Mammary epithelial cell (primary cell): Measurements from ENCODE around the gene CCS.

Experiments
- CTCF ChIP-seq, 2 donors: IDR thresholded peaks in 1 of 2; conservative IDR thresholded peaks in 1 of 2; 2 replicates each; pipeline ENCODE4 v1.5.1; 2011 to 2012; ENCODE audit warnings: inconsistent platforms in 2 of 2, low read length in 2 of 2, mild to moderate bottlenecking in 2 of 2, control low read depth in 1 of 2, low read depth in 1 of 2; ENCODE audit not compliant: insufficient read depth in 1 of 2; ENCODE audit errors: extremely low read depth in 1 of 2
- EZH2 ChIP-seq: IDR thresholded peaks from 2 replicates; pipeline ENCODE4 v1.6.1; 2012; ENCODE audit warnings: low read length, inconsistent platforms, borderline replicate concordance

DNA sequence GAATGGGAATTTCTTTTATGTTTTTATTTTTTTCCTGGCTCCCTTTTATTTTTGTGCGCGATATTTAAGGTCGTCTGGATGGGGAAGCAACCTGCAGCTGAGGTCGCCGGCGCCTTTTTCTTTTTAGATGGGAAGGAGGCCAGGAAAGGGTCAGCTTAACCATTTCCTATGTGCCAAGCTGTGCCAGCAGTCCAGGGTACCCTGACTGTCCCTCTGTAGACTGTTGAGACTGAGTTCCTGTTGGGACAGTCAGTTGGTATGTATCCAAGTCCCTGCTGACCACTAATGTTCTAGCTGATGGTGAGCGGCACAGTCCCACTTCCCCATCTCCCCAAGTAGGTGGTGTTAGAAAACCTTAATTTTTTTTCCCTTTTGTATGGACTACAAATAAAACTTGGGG, 33.9 kb downstream of the CCS start:
- no peak for TF ChIP-seq CTCF (conservative IDR thresholded peaks at IDR 0.05 in 1 of 2, IDR thresholded peaks at IDR 0.05 in 1 of 2; ENCODE audit: extremely low read depth in 1 of 2, insufficient read depth in 1 of 2, low read depth in 1 of 2, low read length in 2 of 2)
- no peak for TF ChIP-seq EZH2
